ENCODE measurements around the gene FRAS1.

GRCh38 chr4:78313754-78314120 lies 256.6 kb downstream of the FRAS1 start:
- TF ChIP-seq, protein P1, sequence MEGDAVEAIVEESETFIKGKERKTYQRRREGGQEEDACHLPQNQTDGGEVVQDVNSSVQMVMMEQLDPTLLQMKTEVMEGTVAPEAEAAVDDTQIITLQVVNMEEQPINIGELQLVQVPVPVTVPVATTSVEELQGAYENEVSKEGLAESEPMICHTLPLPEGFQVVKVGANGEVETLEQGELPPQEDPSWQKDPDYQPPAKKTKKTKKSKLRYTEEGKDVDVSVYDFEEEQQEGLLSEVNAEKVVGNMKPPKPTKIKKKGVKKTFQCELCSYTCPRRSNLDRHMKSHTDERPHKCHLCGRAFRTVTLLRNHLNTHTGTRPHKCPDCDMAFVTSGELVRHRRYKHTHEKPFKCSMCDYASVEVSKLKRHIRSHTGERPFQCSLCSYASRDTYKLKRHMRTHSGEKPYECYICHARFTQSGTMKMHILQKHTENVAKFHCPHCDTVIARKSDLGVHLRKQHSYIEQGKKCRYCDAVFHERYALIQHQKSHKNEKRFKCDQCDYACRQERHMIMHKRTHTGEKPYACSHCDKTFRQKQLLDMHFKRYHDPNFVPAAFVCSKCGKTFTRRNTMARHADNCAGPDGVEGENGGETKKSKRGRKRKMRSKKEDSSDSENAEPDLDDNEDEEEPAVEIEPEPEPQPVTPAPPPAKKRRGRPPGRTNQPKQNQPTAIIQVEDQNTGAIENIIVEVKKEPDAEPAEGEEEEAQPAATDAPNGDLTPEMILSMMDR (IDR thresholded peaks at IDR 0.05; ENCODE audit: extremely low read depth in 1 of 2, insufficient read depth in 1 of 2, low read depth in 1 of 2, low read length in 2 of 2): no peak
- TF ChIP-seq POLR2AphosphoS5 (IDR thresholded peaks at IDR 0.05; ENCODE audit: insufficient read depth, low read depth, low read length) (no peak), GATA2 (IDR thresholded peaks at IDR 0.05; ENCODE audit: insufficient read depth, insufficient read length, low read depth, low read length) (no peak), MAX (IDR thresholded peaks at IDR 0.05; ENCODE audit: insufficient read depth, insufficient read length) (no peak), EZH2 (IDR thresholded peaks at IDR 0.05; ENCODE audit: borderline replicate concordance, low read depth, low read length, severe bottlenecking) (no peak), JUN (IDR thresholded peaks at IDR 0.05; ENCODE audit: borderline replicate concordance, insufficient read depth, insufficient read length, low read depth) (no peak)

All from endothelial cell of umbilical vein (primary cell).